DMS114 treated with DMSO at 0.1 percent for 48 hours (cell line): ENCODE results near the gene SMCO1.
"Not testable (repeated sequence)": the region's sequence is repeated elsewhere in the genome, so short reads cannot be mapped to it uniquely, and the experiment has no call there.

Source experiments
- DNase-seq: peaks from one replicate; lab custom pipeline; 2025; ENCODE audit not compliant: unreplicated experiment; lab: John Stamatoyannopoulos, UW

The SMCO1 gene

DNA sequence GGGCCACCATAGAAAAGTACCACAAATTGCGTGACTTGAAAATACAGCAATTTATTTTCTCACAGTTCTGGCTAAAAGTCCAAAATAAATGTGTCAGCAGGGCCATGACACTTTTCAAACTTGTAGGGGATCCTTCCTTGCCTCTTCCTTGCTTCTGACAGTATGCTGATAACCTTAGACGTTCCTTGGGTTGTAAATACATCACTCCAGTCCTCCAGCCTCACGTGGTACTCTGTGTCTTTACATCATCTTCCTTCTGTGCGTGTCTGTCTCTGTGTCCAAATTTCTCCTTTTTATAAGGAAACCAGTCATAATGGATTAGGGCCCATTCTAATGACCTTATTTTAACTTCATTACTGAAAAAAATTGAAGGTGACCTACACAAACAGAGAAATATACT, 19.0 kb downstream of the SMCO1 start:
- DNase-seq = no peak

DNA sequence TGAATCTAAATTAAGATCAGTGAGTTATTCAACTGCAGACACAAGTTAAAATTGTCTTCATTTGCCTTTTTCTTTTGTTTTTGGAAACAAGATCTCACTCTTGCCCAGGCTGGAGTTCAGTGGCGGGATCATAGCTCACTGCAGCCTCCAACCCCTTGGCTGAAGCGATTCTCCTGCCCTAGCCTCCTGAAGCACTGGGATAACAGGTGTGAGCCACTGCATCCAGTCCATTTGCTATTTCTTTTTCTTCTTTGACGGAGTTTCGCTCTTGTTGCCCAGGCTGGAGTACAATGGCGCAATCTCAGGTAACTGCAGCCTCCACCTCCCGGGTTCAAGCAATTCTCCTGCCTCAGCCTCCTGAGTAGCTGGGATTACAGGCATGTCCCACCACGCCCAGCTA, 21.9 kb downstream of the SMCO1 start:
- DNase-seq = no peak

DNA sequence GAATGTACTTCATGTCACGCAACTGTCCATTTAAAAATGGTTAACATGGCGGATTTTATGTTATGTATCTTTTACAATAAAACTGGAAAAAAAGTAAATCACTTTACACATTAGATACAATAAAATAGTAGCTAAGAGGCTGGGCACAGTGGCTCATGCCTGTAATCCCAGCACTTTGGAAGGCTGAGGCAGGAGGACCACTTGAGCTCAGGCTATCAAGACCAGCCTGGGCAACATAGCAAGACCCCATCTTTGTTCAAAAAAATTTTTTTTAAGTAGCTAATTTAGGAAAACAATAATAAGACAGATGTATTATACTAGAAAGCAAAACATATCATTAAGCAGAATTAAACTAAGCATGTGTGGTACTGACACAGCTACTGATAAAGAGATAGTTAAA, 23.1 kb downstream of the SMCO1 start:
- no peak for DNase-seq

GRCh38 chr3:196489747-196490146, 25.4 kb downstream of the SMCO1 start:
- no peak for DNase-seq

GRCh38 chr3:196486263-196486662, 28.9 kb downstream of the SMCO1 start:
- DNase-seq = no peak

- DNase-seq = no peak
Measured at GRCh38 chr3:196477678-196478077, 37.5 kb downstream of the SMCO1 start.

DNA sequence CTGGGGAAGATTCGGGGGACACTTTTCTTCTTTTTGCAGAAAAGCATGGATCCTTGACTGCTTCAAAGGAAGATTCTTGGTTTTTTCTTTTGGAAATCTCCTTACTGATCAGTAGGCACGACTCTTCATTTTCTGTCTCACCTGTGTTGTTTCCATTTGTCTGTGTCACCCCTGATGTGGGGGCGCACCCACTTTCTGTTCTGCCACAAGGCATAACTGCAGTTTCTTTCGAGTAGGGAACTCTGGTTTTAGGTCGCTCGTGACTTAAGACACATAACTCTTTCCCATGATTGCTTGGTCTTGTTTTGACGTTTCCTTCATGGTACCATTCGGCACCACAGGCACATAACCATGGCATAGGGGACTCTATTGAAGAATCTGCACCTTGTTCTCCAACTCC, 42.9 kb downstream of the SMCO1 start:
- no peak for DNase-seq

DNA sequence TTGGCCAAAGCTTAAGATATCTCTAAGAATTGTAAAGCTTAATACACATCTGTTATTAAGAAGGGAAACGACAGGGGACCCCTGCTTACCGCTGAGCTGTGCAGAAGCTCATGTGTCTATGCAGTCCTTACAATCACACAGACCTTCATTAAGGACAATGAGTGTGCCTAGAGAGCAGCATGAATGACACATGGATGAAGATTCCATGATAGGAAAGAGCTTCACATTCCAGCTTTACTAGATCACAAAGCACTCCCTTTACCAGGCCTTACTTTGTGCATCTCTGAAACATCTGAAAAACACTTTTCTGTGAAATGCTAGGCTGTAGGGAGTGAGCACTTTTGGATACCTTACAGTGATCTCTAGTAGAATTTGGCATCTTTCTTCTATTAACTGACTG, 43.6 kb downstream of the SMCO1 start:
- DNase-seq = no peak

GRCh38 chr3:196470182-196470581, 45.0 kb downstream of the SMCO1 start:
- not testable (repeated sequence) for DNase-seq

- no peak for DNase-seq
Measured at GRCh38 chr3:196463804-196464203, 51.3 kb downstream of the SMCO1 start.

DNA sequence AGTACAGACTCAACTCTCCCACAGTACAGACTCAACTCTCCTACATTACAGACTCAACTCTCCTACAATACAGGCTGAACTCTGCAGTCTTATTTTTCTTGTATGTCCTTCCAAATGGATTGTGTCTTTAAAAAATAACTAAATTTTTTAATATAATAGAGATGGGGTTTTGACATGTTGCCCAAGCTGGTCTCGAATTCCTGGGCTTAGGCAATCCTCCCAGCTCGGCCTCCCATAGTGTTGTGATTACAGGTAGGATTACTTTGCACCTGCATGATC, 51.7 kb downstream of the SMCO1 start:
- DNase-seq = no peak

GRCh38 chr3:196462680-196463477, 52.3 kb downstream of the SMCO1 start:
- not testable (repeated sequence) for DNase-seq

- no peak for DNase-seq
Measured at GRCh38 chr3:196458063-196458462, 57.1 kb downstream of the SMCO1 start.

DNA sequence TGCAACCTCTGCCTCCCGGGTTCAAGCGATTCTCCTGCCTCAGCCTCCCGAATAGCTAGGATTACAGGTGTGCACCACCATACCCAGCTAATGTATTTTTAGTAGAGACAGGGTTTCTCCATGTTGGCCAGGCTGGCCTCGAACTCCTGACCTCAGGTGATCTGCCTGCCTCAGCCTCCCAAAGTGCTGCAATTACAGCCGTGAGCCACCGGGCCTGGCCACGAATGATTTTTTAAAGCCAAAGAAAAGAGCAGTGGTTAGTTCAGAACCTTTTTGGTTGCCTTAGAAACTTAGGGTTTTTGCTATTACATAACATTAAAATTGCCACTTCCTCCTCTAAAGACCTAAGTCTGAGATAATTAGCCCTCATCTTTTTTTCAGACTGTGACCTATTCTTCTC, 57.7 kb downstream of the SMCO1 start:
- not testable (repeated sequence) for DNase-seq
